Neural progenitor cell (in vitro differentiated cells): Measurements from ENCODE around the gene CADPS. TPM values are rescaled to one million over a fixed set of nuclear protein-coding genes. Genes with fewer than 3 reads are reported as not detected.
A peak's percentile ranks its signal among the peaks of the same experiment; 100 is the strongest.

ENCODE experiments used
- DNase-seq: peaks from one replicate; pipeline ENCODE4 v3.0.0-alpha.2; 2016; ENCODE audit warnings: low spot score
- H2AFZ ChIP-seq: fragments of 200-600 bp; sonication (generic); replicated peaks from 2 replicates; pipeline ENCODE4 v1.6.1; 2016; ENCODE audit warnings: antibody characterized with exemption
- H3F3A ChIP-seq: fragments of 200-600 bp; sonication (generic); 2 replicates; pipeline ENCODE4 v1.6.1; 2016; ENCODE audit warnings: antibody characterized with exemption, low read depth
- H3K27ac ChIP-seq: fragments of 200-600 bp; sonication (generic); 2 replicates; pipeline ENCODE4 v1.5.1; 2016; ENCODE audit warnings: mild to moderate bottlenecking
- H3K27me3 ChIP-seq: fragments of 200-600 bp; sonication (generic); 2 replicates; pipeline ENCODE4 v1.6.1; 2016; ENCODE audit warnings: mild to moderate bottlenecking, moderate library complexity
- H3K36me3 ChIP-seq: fragments of 200-600 bp; sonication (generic); 2 replicates; pipeline ENCODE4 v1.5.1; 2016
- H3K4me1 ChIP-seq: fragments of 200-600 bp; sonication (generic); 2 replicates; pipeline ENCODE4 v1.6.1; 2016; ENCODE audit warnings: mixed run types
- H3K4me2 ChIP-seq: fragments of 200-600 bp; sonication (generic); 2 replicates; pipeline ENCODE4 v1.6.1; 2016
- H3K4me3 ChIP-seq: fragments of 200-600 bp; sonication (generic); 2 replicates; pipeline ENCODE4 v1.5.1; 2016
- H3K79me2 ChIP-seq: fragments of 200-600 bp; sonication (generic); 2 replicates; pipeline ENCODE4 v1.6.1; 2016; ENCODE audit warnings: low read depth
- H3K9ac ChIP-seq: fragments of 200-600 bp; sonication (generic); 2 replicates; pipeline ENCODE4 v1.6.1; 2016
- H3K9me3 ChIP-seq: fragments of 200-600 bp; sonication (generic); 2 replicates; pipeline ENCODE4 v1.5.1; 2016; ENCODE audit warnings: low read depth
- H4K20me1 ChIP-seq: fragments of 200-600 bp; sonication (generic); 2 replicates; pipeline ENCODE4 v1.6.1; 2016; ENCODE audit warnings: low read depth
- H3K27ac Mint-ChIP-seq: 3 replicates; pipeline ENCODE4 v1.8.0; 2021; ENCODE audit warnings: mixed read lengths
- H3K27me3 Mint-ChIP-seq: 2 replicates; pipeline ENCODE4 v1.8.0; 2022; ENCODE audit warnings: low read depth, mild to moderate bottlenecking, inconsistent platforms, moderate library complexity, mixed read lengths; ENCODE audit not compliant: insufficient read depth
- H3K36me3 Mint-ChIP-seq: 3 replicates; pipeline ENCODE4 v1.8.0; 2021; ENCODE audit warnings: mixed read lengths
- H3K4me1 Mint-ChIP-seq: 3 replicates; pipeline ENCODE4 v1.8.0; 2021; ENCODE audit warnings: mixed read lengths
- H3K4me3 Mint-ChIP-seq: 3 replicates; pipeline ENCODE4 v1.8.0; 2021; ENCODE audit warnings: mild to moderate bottlenecking, moderate library complexity, mixed read lengths
- H3K9me3 Mint-ChIP-seq: 3 replicates; pipeline ENCODE4 v1.8.0; 2020; ENCODE audit warnings: mixed read lengths
- EZH2 ChIP-seq: fragments of 200-600 bp; sonication (generic); IDR thresholded peaks from 2 replicates; pipeline ENCODE4 v1.6.1; 2017; ENCODE audit warnings: antibody characterized with exemption, mild to moderate bottlenecking, moderate library complexity
- EZH2phosphoT487 ChIP-seq: fragments of 200-600 bp; sonication (generic); IDR thresholded peaks from 2 replicates; pipeline ENCODE4 v1.6.1; 2017; ENCODE audit warnings: antibody characterized with exemption
- total RNA-seq: library from RNA; depleted of rRNA; stranded (reverse); fragments of >200 nt; gene quantifications from 2 replicates; pipeline ENCODE4 v1.2.3, GENCODE V29; 2015; ENCODE audit warnings: low replicate concordance
- TF ChIP-seq, protein P1 (sequence below): fragments of 200-600 bp; sonication (generic); IDR thresholded peaks from 2 replicates; pipeline ENCODE4 v1.5.1; 2017; ENCODE audit warnings: antibody characterized with exemption, mild to moderate bottlenecking

CADPS gene
- total RNA-seq, 1 donor from 2014 or later = 17.3 TPM

DNA sequence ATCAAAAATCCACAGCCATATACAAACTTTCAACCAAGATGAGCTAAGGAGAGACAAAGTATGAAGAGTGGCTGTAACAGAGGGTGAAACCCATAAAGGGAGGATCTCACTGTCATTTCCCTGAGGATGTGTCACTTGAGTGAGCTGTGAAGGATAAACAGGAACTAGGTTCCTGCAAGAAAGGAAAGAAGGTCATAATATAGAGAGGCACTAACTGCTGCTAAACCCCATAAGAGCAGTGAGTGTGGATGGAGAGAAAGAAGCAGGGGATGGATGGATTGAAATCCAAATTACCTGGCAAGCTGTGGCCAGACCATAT is 45.2 kb upstream of the CADPS start:
- H3K4me2 ChIP-seq = no peak overlapping the region
- H4K20me1 ChIP-seq = no peaks in the 10 kb centered on the region
- no peak overlapping the region for H3K27ac Mint-ChIP-seq
- TF ChIP-seq, protein P1, sequence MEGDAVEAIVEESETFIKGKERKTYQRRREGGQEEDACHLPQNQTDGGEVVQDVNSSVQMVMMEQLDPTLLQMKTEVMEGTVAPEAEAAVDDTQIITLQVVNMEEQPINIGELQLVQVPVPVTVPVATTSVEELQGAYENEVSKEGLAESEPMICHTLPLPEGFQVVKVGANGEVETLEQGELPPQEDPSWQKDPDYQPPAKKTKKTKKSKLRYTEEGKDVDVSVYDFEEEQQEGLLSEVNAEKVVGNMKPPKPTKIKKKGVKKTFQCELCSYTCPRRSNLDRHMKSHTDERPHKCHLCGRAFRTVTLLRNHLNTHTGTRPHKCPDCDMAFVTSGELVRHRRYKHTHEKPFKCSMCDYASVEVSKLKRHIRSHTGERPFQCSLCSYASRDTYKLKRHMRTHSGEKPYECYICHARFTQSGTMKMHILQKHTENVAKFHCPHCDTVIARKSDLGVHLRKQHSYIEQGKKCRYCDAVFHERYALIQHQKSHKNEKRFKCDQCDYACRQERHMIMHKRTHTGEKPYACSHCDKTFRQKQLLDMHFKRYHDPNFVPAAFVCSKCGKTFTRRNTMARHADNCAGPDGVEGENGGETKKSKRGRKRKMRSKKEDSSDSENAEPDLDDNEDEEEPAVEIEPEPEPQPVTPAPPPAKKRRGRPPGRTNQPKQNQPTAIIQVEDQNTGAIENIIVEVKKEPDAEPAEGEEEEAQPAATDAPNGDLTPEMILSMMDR = no peak
- TF ChIP-seq EZH2phosphoT487 (no peak), EZH2 (no peak)
- H3K4me1 ChIP-seq = no peaks in the 10 kb centered on the region
- H3K9ac ChIP-seq = no peak overlapping the region
- no peaks in the 10 kb centered on the region for H3K36me3 Mint-ChIP-seq
- no peak overlapping the region for H3K4me3 ChIP-seq
- no peaks in the 10 kb centered on the region for H3F3A ChIP-seq
- no peaks in the 10 kb centered on the region for H3K9me3 ChIP-seq
- H3K4me3 Mint-ChIP-seq = no peak overlapping the region
- H3K79me2 ChIP-seq = no peaks in the 10 kb centered on the region
- H3K27me3 ChIP-seq = no peaks in the 10 kb centered on the region
- H3K27me3 Mint-ChIP-seq = no peaks in the 10 kb centered on the region
- H3K27ac ChIP-seq = no peak overlapping the region
- H2AFZ ChIP-seq = peak overlapping the region; percentile 57
- no peaks in the 10 kb centered on the region for H3K36me3 ChIP-seq
- peaks cover 2% of the 10 kb centered on the region for H3K4me1 Mint-ChIP-seq
- DNase-seq = no peak
- no peaks in the 10 kb centered on the region for H3K9me3 Mint-ChIP-seq

DNA sequence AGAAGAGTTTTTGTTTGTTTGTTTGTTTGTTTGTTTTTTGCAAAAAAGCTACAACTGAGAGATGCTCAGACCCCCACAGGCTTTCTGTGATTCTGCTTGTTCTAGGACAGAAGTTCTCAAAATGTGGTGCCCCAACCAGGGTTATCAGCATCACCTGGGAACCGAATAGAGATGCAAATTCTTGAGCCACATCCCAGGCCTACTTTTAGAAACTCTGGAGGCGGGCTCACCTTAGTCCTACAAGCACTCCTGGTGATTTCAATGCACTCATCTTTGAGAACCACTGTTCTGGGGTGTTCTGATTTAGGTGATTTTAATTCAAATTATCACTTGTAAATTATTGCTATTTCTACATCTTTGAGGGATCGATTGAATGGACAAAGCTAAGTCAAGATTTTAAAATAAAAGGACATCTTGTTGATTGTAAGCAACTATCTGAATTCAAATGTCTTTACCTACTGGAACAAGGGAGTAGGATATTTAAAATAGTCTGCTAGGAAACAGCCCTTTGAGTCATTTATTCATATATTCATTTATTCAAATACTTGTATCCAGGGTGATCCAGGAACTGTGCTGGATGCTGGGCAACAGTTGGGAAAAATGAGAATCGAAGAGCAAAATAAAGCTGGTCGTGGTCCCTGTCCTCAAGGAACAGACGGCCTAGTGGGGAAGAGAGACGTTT is 44.7 kb upstream of the CADPS start:
- no peak overlapping the region for H3K4me3 ChIP-seq
- H3K27me3 ChIP-seq = no peaks in the 10 kb centered on the region
- H3K9me3 ChIP-seq = no peaks in the 10 kb centered on the region
- Mint-ChIP-seq H3K9me3 (no peaks in the 10 kb centered on the region), H3K4me1 (peaks cover 2% of the 10 kb centered on the region), H3K36me3 (no peaks in the 10 kb centered on the region), H3K27ac (no peak overlapping the region), H3K27me3 (no peaks in the 10 kb centered on the region), H3K4me3 (no peak overlapping the region)
- DNase-seq = no peak
- no peak for TF ChIP-seq EZH2
- TF ChIP-seq EZH2phosphoT487 = no peak
- no peaks in the 10 kb centered on the region for H3K36me3 ChIP-seq
- H3K9ac ChIP-seq = no peak overlapping the region
- H3K4me1 ChIP-seq = no peaks in the 10 kb centered on the region
- H3K79me2 ChIP-seq = no peaks in the 10 kb centered on the region
- no peaks in the 10 kb centered on the region for H4K20me1 ChIP-seq
- H3K27ac ChIP-seq = no peak overlapping the region
- no peaks in the 10 kb centered on the region for H3F3A ChIP-seq
- no peak overlapping the region for H3K4me2 ChIP-seq
- no peak overlapping the region for H2AFZ ChIP-seq

DNA sequence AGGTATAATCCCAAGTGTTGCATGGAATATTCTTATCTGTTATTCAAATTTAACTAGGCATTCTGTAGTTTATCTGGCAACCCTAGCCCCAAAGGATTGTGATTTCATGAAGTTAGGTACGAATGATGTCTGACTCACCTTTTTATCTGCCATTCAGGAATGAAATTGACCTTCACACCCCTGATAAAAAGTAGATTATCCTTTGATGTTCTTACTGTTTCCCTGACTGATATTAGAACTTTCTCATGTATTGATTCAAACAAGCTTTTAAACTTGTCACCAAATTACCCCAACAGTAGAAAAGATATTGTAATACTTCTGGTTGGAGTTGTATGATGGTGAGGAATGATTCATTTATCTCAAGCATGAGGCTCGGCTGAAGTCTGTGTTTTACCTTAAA is 43.6 kb upstream of the CADPS start:
- H3K27ac Mint-ChIP-seq = no peak overlapping the region
- no peaks in the 10 kb centered on the region for H3K4me1 ChIP-seq
- no peak overlapping the region for H3K4me2 ChIP-seq
- no peaks in the 10 kb centered on the region for H3K9me3 Mint-ChIP-seq
- no peak overlapping the region for H3K27ac ChIP-seq
- no peak overlapping the region for H3K4me3 ChIP-seq
- no peaks in the 10 kb centered on the region for H4K20me1 ChIP-seq
- H3K27me3 ChIP-seq = no peaks in the 10 kb centered on the region
- H3K9ac ChIP-seq = no peak overlapping the region
- TF ChIP-seq EZH2phosphoT487 = no peak
- TF ChIP-seq, protein P1 = no peak
- no peak for TF ChIP-seq EZH2
- H3K36me3 ChIP-seq = no peaks in the 10 kb centered on the region
- no peak overlapping the region for H3K4me3 Mint-ChIP-seq
- H3K79me2 ChIP-seq = no peaks in the 10 kb centered on the region
- no peaks in the 10 kb centered on the region for H3K27me3 Mint-ChIP-seq
- H3F3A ChIP-seq = no peaks in the 10 kb centered on the region
- no peak overlapping the region for H2AFZ ChIP-seq
- H3K4me1 Mint-ChIP-seq = peaks cover 2% of the 10 kb centered on the region
- H3K36me3 Mint-ChIP-seq = no peaks in the 10 kb centered on the region
- H3K9me3 ChIP-seq = no peaks in the 10 kb centered on the region
- DNase-seq = no peak

DNA sequence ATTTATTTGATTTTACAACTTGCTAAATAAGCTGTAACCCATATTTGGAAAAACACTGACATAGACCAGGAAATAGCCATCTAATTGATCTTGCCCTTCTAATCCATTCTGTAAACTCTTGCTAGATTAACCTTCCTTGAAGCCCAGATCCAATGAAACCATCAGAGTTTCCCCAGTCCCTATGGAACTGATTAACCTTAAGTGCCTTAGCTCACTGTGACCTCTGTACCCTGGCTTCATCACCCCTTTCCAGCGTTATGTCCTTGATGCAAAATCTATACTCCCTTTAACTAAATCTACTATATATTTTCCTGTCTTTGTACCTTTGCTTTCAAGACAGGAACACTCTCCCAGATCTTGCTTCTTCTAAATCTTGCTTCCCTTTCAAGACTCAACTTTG is 42.9 kb upstream of the CADPS start:
- DNase-seq = no peak
- H3K4me1 Mint-ChIP-seq = peaks cover 2% of the 10 kb centered on the region
- no peaks in the 10 kb centered on the region for H3F3A ChIP-seq
- no peak overlapping the region for H3K9ac ChIP-seq
- H3K4me3 ChIP-seq = no peak overlapping the region
- H3K36me3 ChIP-seq = no peaks in the 10 kb centered on the region
- H4K20me1 ChIP-seq = no peaks in the 10 kb centered on the region
- no peak overlapping the region for H3K27ac ChIP-seq
- no peak overlapping the region for H3K4me2 ChIP-seq
- no peak overlapping the region for H3K4me3 Mint-ChIP-seq
- no peaks in the 10 kb centered on the region for H3K36me3 Mint-ChIP-seq
- H3K27me3 ChIP-seq = no peaks in the 10 kb centered on the region
- H3K79me2 ChIP-seq = no peaks in the 10 kb centered on the region
- H3K27me3 Mint-ChIP-seq = no peaks in the 10 kb centered on the region
- no peaks in the 10 kb centered on the region for H3K4me1 ChIP-seq
- H3K9me3 ChIP-seq = no peaks in the 10 kb centered on the region
- H3K27ac Mint-ChIP-seq = no peak overlapping the region
- TF ChIP-seq, protein P1 = no peak
- TF ChIP-seq EZH2 = no peak
- TF ChIP-seq EZH2phosphoT487 = no peak
- no peak overlapping the region for H2AFZ ChIP-seq
- H3K9me3 Mint-ChIP-seq = no peaks in the 10 kb centered on the region
